Aorta (tissue), 5 donors: ENCODE results near the gene AP2A2. TPM values are rescaled to one million over a fixed set of nuclear protein-coding genes. Genes with fewer than 3 reads are reported as not detected.

Source experiments
- ATAC-seq: fragments of 200-7000 bp; cut with Tn5 transposase; one replicate; pipeline ENCODE4 v1.9.1; 2022; ENCODE audit warnings: moderate library complexity; ENCODE audit not compliant: low FRiP score
- DNase-seq, 2 donors: peaks; one replicate each; pipeline ENCODE4 v3.0.0-alpha.2; 2020
- H3K27ac ChIP-seq, 2 donors: one replicate each; pipeline ENCODE4 v1.5.1; 2013; ENCODE audit warnings: low read length in 2 of 2, mild to moderate bottlenecking in 2 of 2, moderate library complexity in 2 of 2, control low read depth in 1 of 2, inconsistent platforms in 1 of 2, low read depth in 1 of 2
- H3K27me3 ChIP-seq, 2 donors: one replicate each; pipeline ENCODE4 v1.6.1; 2013; ENCODE audit warnings: control low read depth in 1 of 2, low read length in 1 of 2, mild to moderate bottlenecking in 1 of 2, moderate library complexity in 1 of 2; ENCODE audit not compliant: insufficient read depth in 2 of 2, control insufficient read depth in 1 of 2
- H3K36me3 ChIP-seq, 2 donors: one replicate each; pipeline ENCODE4 v1.6.1; 2013; ENCODE audit warnings: control low read depth in 1 of 2, low read length in 1 of 2, mild to moderate bottlenecking in 1 of 2; ENCODE audit not compliant: insufficient read depth in 2 of 2, control insufficient read depth in 1 of 2
- H3K4me1 ChIP-seq, 2 donors: one replicate each; pipeline ENCODE4 v1.6.1; 2013; ENCODE audit warnings: low read length in 2 of 2, control low read depth in 1 of 2, mild to moderate bottlenecking in 1 of 2, moderate library complexity in 1 of 2; ENCODE audit not compliant: insufficient read depth in 2 of 2, control insufficient read depth in 1 of 2
- H3K4me3 ChIP-seq, 2 donors: one replicate each; pipeline ENCODE4 v1.5.1; 2013; ENCODE audit warnings: low read length in 2 of 2, control low read depth in 1 of 2, mild to moderate bottlenecking in 1 of 2
- H3K9me3 ChIP-seq: one replicate; pipeline ENCODE4 v1.6.1; 2013; ENCODE audit warnings: mild to moderate bottlenecking, low read length; ENCODE audit not compliant: control insufficient read depth
- WGBS, 2 donors: extraction: QIAGEN DNeasy Blood & Tissue Kit; methylation state at CpG; one replicate each; pipeline ENCODE4 v1.1.7; 2013; 5-methylcytosine and 5-hydroxymethylcytosine counted together
- intact Hi-C, 2 donors: fragments of 100-400 bp; cut with DNase I; formaldehyde crosslinking; loops; one replicate each; pipeline versions ENCODE4 v1.14.2 to v1.15.0; 2022
- polyA plus RNA-seq, 2 donors: library from polyadenylated mRNA; stranded (reverse); fragments of 200-250 nt; gene quantifications; one replicate each; pipeline ENCODE4 v1.2.3, GENCODE V29; 2013
- total RNA-seq, 2 donors: library from RNA; stranded (reverse); fragmentation: NEBNext Ultra II Directional; extraction: Animal tissue kit (Norgen Biotek cat#: 25700); gene quantifications; one replicate each; pipeline ENCODE4 v1.2.1, GENCODE V29; 2021
- donor health status: healthy with polysubstance abuse.
- donor health status: Bipolar disorder and iron deficiency.
- donor health status: DM: no; HTN: no; CAD: no.
- donor health status: DM: no; HTN: no; CAD: no.
- donor health status: DM: yes; HTN: yes; CAD: no.

AP2A2 gene
- total and polyA plus RNA-seq, 4 donors, result 14.0 to 147 (median 70.3) TPM

DNA sequence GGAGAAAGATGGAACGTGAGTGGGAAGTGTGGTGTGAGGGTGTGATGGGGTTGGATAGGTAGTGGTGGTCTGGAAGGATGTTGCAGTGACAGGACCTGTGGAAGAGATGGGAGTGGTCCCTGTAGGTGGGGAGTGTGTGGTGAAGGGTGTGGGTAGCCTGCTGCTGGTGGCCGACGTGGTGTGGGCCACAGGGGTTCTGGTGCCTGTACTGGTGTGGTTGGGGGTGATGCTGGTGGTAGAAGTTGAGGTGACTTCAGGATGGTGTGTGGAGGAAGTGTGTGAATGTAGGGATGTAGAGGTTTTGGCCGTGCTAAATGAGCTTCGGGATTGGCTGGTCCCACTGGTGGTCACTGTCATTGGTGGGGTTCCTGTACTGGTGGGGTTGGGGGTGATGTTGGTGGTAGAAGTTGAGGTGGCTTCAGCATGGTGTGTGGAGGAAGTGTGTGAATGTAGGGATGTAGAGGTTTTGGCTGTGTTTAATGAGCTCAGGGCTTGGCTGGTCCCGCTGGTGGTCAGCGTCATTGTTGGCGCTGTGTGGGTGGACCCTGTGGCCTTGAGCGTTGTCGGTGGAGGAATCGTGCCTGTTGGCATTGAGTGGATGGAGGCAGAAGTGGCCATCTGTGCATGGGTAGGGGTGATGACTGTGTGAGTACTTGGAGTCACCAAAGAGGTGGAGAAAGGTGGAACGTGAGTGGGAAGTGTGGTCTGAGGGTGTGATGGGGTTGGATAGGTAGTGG, 91.8 kb downstream of the AP2A2 start:
- DNase-seq (peak in 1 of 2 donors; percentile 87), ATAC-seq (peak; percentile 65)
- Histone ChIP-seq H3K27ac (no peak overlapping the region), H3K36me3 (no peaks in the 10 kb centered on the region), H3K27me3 (no peaks in the 10 kb centered on the region), H3K4me3 (no peak overlapping the region), H3K4me1 (no peaks in the 10 kb centered on the region), H3K9me3 (no peaks in the 10 kb centered on the region)
- intact Hi-C loops, result no loop called here
- WGBS, 2 donors, result 84 to 88% methylated on average over 12 of the region's 12 CpGs

GRCh38 chr11:1018091-1018490, 92.4 kb downstream of the AP2A2 start:
- no peaks in the 10 kb centered on the region for H3K4me1 ChIP-seq
- H3K27me3 ChIP-seq, result no peaks in the 10 kb centered on the region
- intact Hi-C loops, result no loop called here
- H3K4me3 ChIP-seq, result no peak overlapping the region
- no peaks in the 10 kb centered on the region for H3K9me3 ChIP-seq
- no peak for DNase-seq
- H3K27ac ChIP-seq, result no peak overlapping the region
- 92 to 93% methylated on average over 9 of the region's 9 CpGs for WGBS, 2 donors
- H3K36me3 ChIP-seq, result no peaks in the 10 kb centered on the region
- no peak for ATAC-seq

DNA sequence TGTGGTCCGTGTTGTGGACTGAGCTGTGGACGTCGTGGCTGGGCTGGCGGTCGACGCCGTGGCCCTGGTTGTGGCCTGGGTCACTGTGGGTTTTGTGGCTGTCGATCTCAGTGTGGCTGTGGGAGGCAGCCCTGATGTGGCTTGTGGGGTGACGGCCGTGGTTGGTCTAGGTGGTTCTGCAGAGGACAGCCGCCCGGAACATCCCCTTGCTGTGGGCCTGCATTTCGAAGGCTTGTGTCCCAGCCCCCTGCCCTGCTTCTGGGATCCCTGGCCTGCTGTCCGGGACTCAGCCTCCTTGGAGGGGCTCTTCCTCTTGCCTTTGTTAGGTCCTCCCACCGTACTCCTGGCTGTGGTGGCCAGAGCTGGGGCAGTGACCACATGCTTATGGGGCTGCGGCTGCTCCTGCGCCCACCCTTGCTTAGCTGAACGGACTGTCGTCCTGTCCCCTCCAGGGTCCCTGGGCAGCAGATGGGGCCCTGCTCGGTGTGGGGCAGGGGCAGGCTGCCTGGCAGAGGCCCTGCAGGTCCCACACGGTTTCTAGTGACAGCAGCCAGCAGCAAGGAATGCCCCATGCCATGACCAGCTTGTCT, 93.7 kb downstream of the AP2A2 start:
- H3K27me3 ChIP-seq, result no peaks in the 10 kb centered on the region
- intact Hi-C loops, result no loop called here
- H3K4me1 ChIP-seq, result no peaks in the 10 kb centered on the region
- no peak overlapping the region for H3K27ac ChIP-seq
- ATAC-seq (no peak), DNase-seq (no peak)
- H3K36me3 ChIP-seq, result no peaks in the 10 kb centered on the region
- no peaks in the 10 kb centered on the region for H3K9me3 ChIP-seq
- WGBS, 2 donors, result 83 to 85% methylated on average over 21 of the region's 21 CpGs
- H3K4me3 ChIP-seq, result no peak overlapping the region

- H3K9me3 ChIP-seq, result no peaks in the 10 kb centered on the region
- no peaks in the 10 kb centered on the region for H3K27me3 ChIP-seq
- WGBS, 2 donors, result 89 to 93% methylated on average over 18 to 19 of the region's 19 CpGs
- no peak overlapping the region for H3K27ac ChIP-seq
- no peak overlapping the region for H3K4me3 ChIP-seq
- no peaks in the 10 kb centered on the region for H3K4me1 ChIP-seq
- DNase-seq (no peak), ATAC-seq (no peak)
- intact Hi-C loops, result no loop called here
- no peaks in the 10 kb centered on the region for H3K36me3 ChIP-seq
These were observed 94.7 kb downstream of the AP2A2 start for GRCh38 chr11:1020211-1020905.

- intact Hi-C loops, result no loop called here
- no peak overlapping the region for H3K4me3 ChIP-seq
- no peak overlapping the region for H3K27ac ChIP-seq
- DNase-seq (no peak), ATAC-seq (no peak)
- WGBS, 2 donors, result 97% methylated on average over 7 of the region's 7 CpGs
- H3K9me3 ChIP-seq, result no peaks in the 10 kb centered on the region
- H3K27me3 ChIP-seq, result no peaks in the 10 kb centered on the region
- H3K36me3 ChIP-seq, result no peaks in the 10 kb centered on the region
- no peaks in the 10 kb centered on the region for H3K4me1 ChIP-seq
These were observed 96.7 kb downstream of the AP2A2 start for GRCh38 chr11:1022411-1022810.

GRCh38 chr11:1022908-1023810, 97.5 kb downstream of the AP2A2 start:
- DNase-seq, result no peak
- no peak overlapping the region for H3K27ac ChIP-seq
- no peaks in the 10 kb centered on the region for H3K27me3 ChIP-seq
- intact Hi-C loops, result no loop called here
- no peak for ATAC-seq
- 93 to 94% methylated on average over 21 to 28 of the region's 28 CpGs for WGBS, 2 donors
- no peak overlapping the region for H3K4me3 ChIP-seq
- H3K9me3 ChIP-seq, result no peaks in the 10 kb centered on the region
- no peaks in the 10 kb centered on the region for H3K4me1 ChIP-seq
- H3K36me3 ChIP-seq, result no peaks in the 10 kb centered on the region

DNA sequence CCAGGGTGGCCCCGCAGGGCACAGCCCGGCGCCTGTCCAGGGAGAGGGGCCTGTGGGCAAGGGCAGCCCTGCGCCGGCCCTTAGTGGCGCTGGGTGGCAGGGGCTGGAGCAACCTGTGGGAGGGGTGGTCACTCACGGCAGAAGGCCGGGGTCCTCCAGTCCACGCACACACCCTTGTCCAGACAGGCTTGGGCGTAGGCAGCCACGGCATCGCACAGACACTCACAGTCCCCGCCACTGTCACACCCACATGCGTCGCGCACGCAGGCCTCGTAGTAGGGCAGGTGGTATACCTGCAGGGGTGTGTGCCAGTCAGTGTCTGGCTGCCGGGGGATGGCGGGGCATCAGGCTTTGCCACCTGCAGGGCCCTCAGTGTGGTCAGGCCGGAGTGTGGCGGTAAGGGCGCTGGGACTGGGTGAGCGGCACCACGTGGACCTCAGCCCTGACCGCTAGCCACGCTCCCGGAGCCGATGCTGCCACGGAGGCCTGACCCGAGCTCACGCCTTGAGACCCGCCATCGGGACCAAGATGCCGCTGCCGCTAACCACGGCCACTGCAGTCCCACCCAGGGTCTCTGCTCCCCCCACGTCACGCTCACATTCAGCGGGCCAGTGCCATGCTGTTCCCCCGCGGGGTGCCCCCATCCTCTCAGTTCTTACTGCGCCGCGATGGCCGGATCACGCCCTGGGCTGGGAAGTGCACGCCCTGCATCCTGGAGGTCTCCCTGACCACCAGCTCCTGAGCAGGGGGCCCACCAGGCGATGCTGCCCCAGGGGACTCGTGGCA, 98.3 kb downstream of the AP2A2 start:
- ATAC-seq, result no peak
- intact Hi-C loops, result no loop called here
- WGBS, 2 donors, result 94 to 96% methylated on average over 45 to 50 of the region's 50 CpGs

More for the DNA sequence above, 98.3 kb downstream of the AP2A2 start:
- no peaks in the 10 kb centered on the region for H3K9me3 ChIP-seq
- no peak overlapping the region for H3K4me3 ChIP-seq
- no peaks in the 10 kb centered on the region for H3K4me1 ChIP-seq
- no peaks in the 10 kb centered on the region for H3K27me3 ChIP-seq
- no peak for DNase-seq
- H3K36me3 ChIP-seq, result no peaks in the 10 kb centered on the region
- H3K27ac ChIP-seq, result no peak overlapping the region
